Hepatocyte (in vitro differentiated cells): Measurements from ENCODE around the gene FBRSL1.

Experiments
- CTCF ChIP-seq: fragments of 200-600 bp; sonication (generic); IDR thresholded peaks from 2 replicates; pipeline ENCODE4 v1.5.1; 2016; ENCODE audit warnings: antibody characterized with exemption, mild to moderate bottlenecking; ENCODE audit not compliant: poor library complexity
- EZH2 ChIP-seq: fragments of 200-600 bp; sonication (generic); IDR thresholded peaks from 2 replicates; pipeline ENCODE4 v1.6.1; 2016; ENCODE audit warnings: antibody characterized with exemption, mild to moderate bottlenecking, borderline replicate concordance
- EZH2phosphoT487 ChIP-seq: fragments of 200-600 bp; sonication (generic); IDR thresholded peaks from one replicate; pipeline ENCODE4 v1.6.1; 2018; ENCODE audit warnings: antibody characterized with exemption, mild to moderate bottlenecking, low read depth, moderate library complexity; ENCODE audit not compliant: unreplicated experiment, severe bottlenecking

GRCh38 chr12:132462788-132463187, 27.2 kb upstream of the FBRSL1 start:
- TF ChIP-seq EZH2 = no peak
- no peak for TF ChIP-seq CTCF
- TF ChIP-seq EZH2phosphoT487 = no peak
